Body of pancreas (tissue), 4 donors: ENCODE results near the gene ZP3. TPM values are rescaled to one million over a fixed set of nuclear protein-coding genes. Genes with fewer than 3 reads are reported as not detected.
"Not testable (repeated sequence)": the region's sequence is repeated elsewhere in the genome, so short reads cannot be mapped to it uniquely, and the experiment has no call there.

Experiments
- ATAC-seq: fragments of 150-250 bp; one replicate; pipeline ENCODE4 v1.9.1; 2016
- DNase-seq, 4 donors: peaks; one replicate each; pipeline ENCODE4 v3.0.0-alpha.2; 2019
- H3K27ac ChIP-seq, 4 donors: fragments of 200-600 bp; sonication (generic); 1 replicate in 3 of 4; 2 replicates in 1 of 4; pipeline versions ENCODE4 v1.5.1 to v1.6.1; 2016 to 2019; ENCODE audit warnings: mild to moderate bottlenecking in 1 of 4, mixed read lengths in 1 of 4, moderate library complexity in 1 of 4
- H3K27me3 ChIP-seq, 2 donors: fragments of 200-600 bp; sonication (generic); one replicate each; pipeline ENCODE4 v1.6.0; 2016; ENCODE audit warnings: mild to moderate bottlenecking in 1 of 2
- H3K36me3 ChIP-seq, 2 donors: fragments of 200-600 bp; sonication (generic); replicated peaks in 1 of 2; 2 replicates each; pipeline ENCODE4 v1.5.1; 2016; ENCODE audit warnings: low read depth in 2 of 2; ENCODE audit not compliant: insufficient read depth in 1 of 2
- H3K4me1 ChIP-seq: fragments of 200-600 bp; sonication (generic); one replicate; pipeline ENCODE4 v1.6.0; 2016
- H3K4me3 ChIP-seq, 2 donors: fragments of 200-600 bp; sonication (generic); 1 replicate in 1 of 2; 2 replicates in 1 of 2; pipeline ENCODE4 v1.5.1; 2016 to 2019
- H3K9me3 ChIP-seq, 3 donors: fragments of 200-600 bp; sonication (generic); 1 replicate in 2 of 3; 2 replicates in 1 of 3; pipeline ENCODE4 v1.5.1; 2016
- CTCF ChIP-seq, 7 experiments: fragments of 450-650 bp in 4 of 7; fragments of 200-600 bp in 3 of 7; sonication (generic) in 3 of 7; IDR thresholded peaks; one replicate each; pipeline ENCODE4 v1.5.1; 2016 to 2019; ENCODE audit warnings: antibody characterized with exemption in 7 of 7
- POLR2A ChIP-seq, 3 donors: fragments of 450-650 bp; IDR thresholded peaks; one replicate each; pipeline ENCODE4 v1.6.1; 2016; ENCODE audit warnings: antibody characterized with exemption in 3 of 3, mild to moderate bottlenecking in 2 of 3
- WGBS, 2 donors: methylation state at CpG; one replicate each; pipeline ENCODE4 v1.1.5; 2017; 5-methylcytosine and 5-hydroxymethylcytosine counted together
- intact Hi-C: fragments of 100-400 bp; cut with DNase I; formaldehyde crosslinking; loops from one replicate; pipeline ENCODE4 v1.15.1; 2023
- total RNA-seq, 2 donors: library from RNA; depleted of rRNA; stranded (reverse); fragments of >200 nt; gene quantifications; one replicate each; pipeline ENCODE4 v1.1.0, GENCODE V29; 2016

Gene ZP3
- total RNA-seq, 2 donors from 2014 or later: 3.3 to 4.4 TPM

- Histone ChIP-seq H3K9me3 (no peaks in the 10 kb centered on the region), H3K27me3 (no peaks in the 10 kb centered on the region), H3K4me1 (peaks cover 17% of the 10 kb centered on the region), H3K4me3 (no peak overlapping the region), H3K36me3 (no peaks in the 10 kb centered on the region), H3K27ac (no peak overlapping the region)
- WGBS, 2 donors: 88 to 94% methylated on average over 7 of the region's 7 CpGs
- intact Hi-C loops: no loop called here
- DNase-seq (no peak), ATAC-seq (no peak)
- TF ChIP-seq CTCF (IDR thresholded peaks at IDR 0.05): no peak
- TF ChIP-seq POLR2A (IDR thresholded peaks at IDR 0.05): no peak
These were observed 42.9 kb upstream of the ZP3 start for GRCh38 chr7:76381814-76382213.

GRCh38 chr7:76383089-76383944 lies 41.4 kb upstream of the ZP3 start:
- no peak overlapping the region for H3K27ac ChIP-seq
- no peaks in the 10 kb centered on the region for H3K9me3 ChIP-seq
- TF ChIP-seq CTCF (IDR thresholded peaks at IDR 0.05) (no peak), POLR2A (IDR thresholded peaks at IDR 0.05) (no peak)
- WGBS, 2 donors: 82 to 84% methylated on average over 13 of the region's 13 CpGs
- no peaks in the 10 kb centered on the region for H3K36me3 ChIP-seq
- H3K4me3 ChIP-seq: no peak overlapping the region
- ATAC-seq: no peak
- H3K4me1 ChIP-seq: peaks cover 17% of the 10 kb centered on the region
- H3K27me3 ChIP-seq: no peaks in the 10 kb centered on the region
- intact Hi-C loops: no loop called here
- no peak for DNase-seq

- no peaks in the 10 kb centered on the region for H3K9me3 ChIP-seq
- no peak overlapping the region for H3K4me3 ChIP-seq
- 90 to 96% methylated on average over 10 to 11 of the region's 11 CpGs for WGBS, 2 donors
- H3K27ac ChIP-seq: no peak overlapping the region
- no peak for TF ChIP-seq POLR2A (IDR thresholded peaks at IDR 0.05)
- no peak for TF ChIP-seq CTCF (IDR thresholded peaks at IDR 0.05)
- no peaks in the 10 kb centered on the region for H3K27me3 ChIP-seq
- peaks cover 2% of the 10 kb centered on the region for H3K4me1 ChIP-seq
- intact Hi-C loops: no loop called here
- ATAC-seq (no peak), DNase-seq (no peak)
- H3K36me3 ChIP-seq: no peaks in the 10 kb centered on the region
These were observed 38.0 kb upstream of the ZP3 start for GRCh38 chr7:76386691-76387260.

GRCh38 chr7:76387789-76388188 lies 37.0 kb upstream of the ZP3 start:
- peaks cover 12% of the 10 kb centered on the region for H3K4me1 ChIP-seq
- intact Hi-C loops, DNase-seq, H3K27me3 ChIP-seq, H3K27ac ChIP-seq, H3K36me3 ChIP-seq, ATAC-seq, H3K4me3 ChIP-seq, H3K9me3 ChIP-seq: not testable (repeated sequence)
- 91 to 95% methylated on average over 6 of the region's 6 CpGs for WGBS, 2 donors

- Histone ChIP-seq H3K27ac (no peak overlapping the region), H3K4me1 (peaks cover 22% of the 10 kb centered on the region), H3K27me3 (no peaks in the 10 kb centered on the region), H3K9me3 (no peaks in the 10 kb centered on the region), H3K4me3 (no peak overlapping the region), H3K36me3 (no peaks in the 10 kb centered on the region)
- intact Hi-C loops: loop anchor here (5.0 kb wide), 1 partner anchor 38 kb away; no protein-coding TSS in a partner anchor
- 94 to 100% methylated on average over 1 to 13 of the region's 13 CpGs for WGBS, 2 donors
- no peak for ATAC-seq
- TF ChIP-seq POLR2A (IDR thresholded peaks at IDR 0.05): no peak
- TF ChIP-seq CTCF (IDR thresholded peaks at IDR 0.05): no peak
- no peak for DNase-seq
These were observed 34.7 kb upstream of the ZP3 start for GRCh38 chr7:76390092-76390491.
